ENCODE measurements around the gene MCM7. TPM values are rescaled to one million over a fixed set of nuclear protein-coding genes. Genes with fewer than 3 reads are reported as not detected.

The MCM7 gene
- total RNA-seq, result 30.6 and 31.6 TPM in 2 replicates

DNA sequence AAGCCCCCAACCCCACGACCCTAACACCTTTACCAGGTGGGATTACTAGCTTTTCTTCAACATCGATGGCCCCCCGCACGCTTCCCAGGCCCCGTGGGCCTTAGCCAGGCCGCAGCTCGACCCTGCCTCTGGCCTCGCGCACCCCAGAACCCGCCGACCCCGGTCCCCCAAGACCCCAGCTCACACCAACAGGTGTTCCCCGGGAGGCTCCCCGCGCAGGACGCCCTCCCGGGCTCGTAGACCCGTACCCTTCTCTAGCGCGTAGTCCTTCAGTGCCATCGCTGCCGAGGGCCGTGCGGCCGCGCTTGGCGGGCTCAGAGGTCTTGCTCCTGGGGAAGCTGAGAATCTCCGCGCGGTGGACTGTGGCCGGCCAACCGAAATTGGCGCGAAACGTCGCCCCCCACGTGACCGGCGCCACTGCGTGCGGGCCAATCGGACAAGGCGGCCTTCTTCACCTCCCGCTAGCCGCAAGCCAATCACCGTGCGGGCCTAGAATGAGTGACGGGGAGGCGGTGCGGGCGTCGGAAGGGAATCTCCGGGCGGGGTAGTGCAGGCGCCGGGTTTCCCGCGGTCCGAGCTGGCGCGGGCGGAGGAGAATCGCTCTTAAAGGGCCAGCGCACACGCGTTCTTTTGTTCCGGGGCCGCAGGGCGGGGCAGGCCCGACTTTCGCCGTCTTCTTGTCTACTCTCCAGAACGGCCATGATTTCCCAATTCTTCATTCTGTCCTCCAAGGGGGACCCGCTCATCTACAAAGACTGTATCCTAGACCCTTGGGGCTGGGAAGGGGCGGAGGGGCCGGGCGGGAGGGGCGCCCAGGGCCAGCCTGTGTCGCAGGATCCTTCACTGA, at the start of gene MCM7, which contains the start of gene AP4M1:
Gene MCM7 (minus strand): TSS at position 382 of the 847 bp plus-strand sequence. CDS start 103 bp downstream, at position 279.
Gene AP4M1 (plus strand): TSS at position 628 of the 847 bp plus-strand sequence. CDS start 72 bp downstream, at position 700.

DNA sequence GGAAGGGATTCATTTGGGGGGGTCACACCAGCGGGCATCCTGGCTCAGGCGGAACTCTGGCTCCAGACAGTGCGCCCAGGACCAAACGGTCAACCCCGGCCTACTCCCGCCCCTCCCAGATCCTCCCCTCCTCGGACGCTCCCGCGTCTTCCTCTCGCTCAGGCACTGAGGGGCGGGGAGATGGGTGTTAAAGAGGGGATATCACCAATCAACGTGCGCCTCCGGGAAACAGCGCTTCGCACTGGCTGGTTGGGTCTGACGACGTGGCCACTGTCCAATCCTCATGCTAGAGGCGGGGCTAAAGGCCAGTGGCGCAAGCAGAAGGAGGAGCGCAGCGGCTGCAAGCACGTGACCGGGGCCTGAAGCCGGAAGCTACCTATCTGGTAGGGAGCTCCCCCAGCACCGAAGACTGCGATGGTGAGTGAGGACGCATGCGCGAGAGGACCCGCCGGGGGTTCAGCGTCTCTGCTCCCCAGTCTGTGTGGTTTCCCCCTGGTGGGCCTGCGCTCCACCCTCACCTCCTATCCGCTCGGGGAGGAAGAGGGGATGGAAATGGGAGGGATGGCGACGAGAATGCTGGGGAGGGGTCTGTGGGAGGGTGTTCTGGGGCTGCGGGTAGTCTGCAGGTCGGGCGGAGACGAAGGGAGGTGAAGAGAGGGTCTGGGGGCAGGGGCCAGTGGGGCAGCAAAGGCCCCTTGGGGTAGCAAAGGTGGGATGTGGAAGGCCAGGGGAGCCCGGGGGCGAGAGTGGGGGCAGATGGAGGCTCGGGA, 47.5 kb upstream of the MCM7 start, which contains the start of gene LAMTOR4:
Gene LAMTOR4 (plus strand): TSS at position 360 of the 770 bp plus-strand sequence. CDS start 55 bp downstream, at position 415.

GRCh38 chr7:100126931-100127865, 26.0 kb upstream of the MCM7 start, which contains the start of gene MBLAC1:
TSS of gene MBLAC1 (plus strand) at chr7:100126967. CDS start at chr7:100127396, 429 bp downstream.

DNA sequence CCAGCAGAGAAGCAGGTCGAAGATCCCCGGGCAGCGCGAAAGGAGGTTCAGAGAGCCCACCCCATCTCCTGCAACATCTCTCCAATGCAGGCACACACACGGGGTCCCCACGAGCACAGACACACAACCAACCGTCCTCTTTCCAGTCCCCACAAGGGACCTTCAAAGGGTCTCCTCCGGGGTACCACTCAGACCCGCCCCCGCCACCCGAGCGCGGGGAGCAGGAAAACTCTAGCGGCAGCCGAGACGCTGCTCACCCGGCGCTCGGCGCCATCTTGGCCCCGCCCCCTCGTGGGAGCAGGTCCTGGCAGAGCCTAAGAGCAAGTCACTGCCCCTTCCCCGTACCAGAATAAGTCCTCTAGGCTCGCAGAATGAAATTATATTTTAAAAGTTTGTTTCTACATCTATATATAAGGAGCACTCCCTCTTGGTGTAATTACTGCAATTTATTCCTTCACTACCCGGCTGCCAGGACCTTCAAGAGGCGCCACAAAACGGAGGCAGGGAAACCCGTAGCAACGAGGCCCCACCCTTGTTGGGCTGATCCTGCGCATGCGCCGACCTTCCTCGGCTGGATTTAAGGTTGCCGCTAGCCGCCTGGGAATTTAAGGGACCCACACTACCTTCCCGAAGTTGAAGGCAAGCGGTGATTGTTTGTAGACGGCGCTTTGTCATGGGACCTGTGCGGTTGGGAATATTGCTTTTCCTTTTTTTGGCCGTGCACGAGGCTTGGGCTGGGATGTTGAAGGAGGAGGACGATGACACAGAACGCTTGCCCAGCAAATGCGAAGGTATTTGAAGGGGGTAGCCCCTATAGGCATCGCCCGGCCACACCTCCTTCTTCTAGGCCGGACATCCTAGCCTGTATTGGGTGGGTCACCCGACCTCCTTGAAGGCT, 18.1 kb upstream of the MCM7 start, which contains the start of the genes CNPY4 and TAF6:
Gene CNPY4 (plus strand): TSS at position 563 of the 898 bp plus-strand sequence. CDS start 111 bp downstream, at position 674.
Gene TAF6 (minus strand): TSS at position 287 of the 898 bp plus-strand sequence. CDS start 5,149 bp downstream, outside the sequence.

DNA sequence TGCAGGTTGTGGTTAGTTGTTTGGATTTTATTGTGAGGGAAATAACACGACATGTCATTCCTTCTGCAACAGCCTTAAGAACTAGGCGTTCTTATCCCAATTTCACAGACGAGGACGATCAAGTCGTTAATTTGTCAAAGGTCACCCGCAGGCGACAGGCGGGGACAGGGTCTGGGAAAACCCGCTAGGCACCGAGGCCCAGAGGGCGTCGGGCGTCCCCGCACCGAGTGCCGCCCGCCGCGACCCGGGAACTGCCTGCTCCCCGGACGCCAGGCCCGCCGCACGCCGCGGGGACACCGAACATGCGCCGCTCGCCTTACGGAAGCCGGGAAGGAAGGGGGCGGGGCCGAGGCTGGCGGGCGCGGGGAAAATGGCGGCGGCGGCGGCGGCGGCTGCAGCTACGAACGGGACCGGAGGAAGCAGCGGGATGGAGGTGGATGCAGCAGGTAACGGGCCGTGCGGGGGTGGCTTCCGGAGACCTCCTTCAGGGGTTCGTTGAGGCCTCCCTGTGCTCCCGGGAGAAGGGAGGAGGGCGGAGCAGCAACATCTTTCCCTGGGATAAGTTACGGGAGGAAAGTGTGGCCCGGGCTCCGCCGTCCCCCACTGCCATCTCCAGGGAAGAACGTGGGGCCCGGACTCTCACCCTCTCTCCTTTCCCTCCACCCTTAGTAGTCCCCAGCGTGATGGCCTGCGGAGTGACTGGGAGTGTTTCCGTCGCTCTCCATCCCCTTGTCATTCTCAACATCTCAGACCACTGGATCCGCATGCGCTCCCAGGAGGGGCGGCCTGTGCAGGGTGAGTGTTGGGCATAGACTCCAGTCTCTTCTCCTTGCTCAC, 12.4 kb downstream of the MCM7 start, which contains the start of gene COPS6:
Gene COPS6 (plus strand): TSS at position 349 of the 837 bp plus-strand sequence. CDS start 22 bp downstream, at position 371.

DNA sequence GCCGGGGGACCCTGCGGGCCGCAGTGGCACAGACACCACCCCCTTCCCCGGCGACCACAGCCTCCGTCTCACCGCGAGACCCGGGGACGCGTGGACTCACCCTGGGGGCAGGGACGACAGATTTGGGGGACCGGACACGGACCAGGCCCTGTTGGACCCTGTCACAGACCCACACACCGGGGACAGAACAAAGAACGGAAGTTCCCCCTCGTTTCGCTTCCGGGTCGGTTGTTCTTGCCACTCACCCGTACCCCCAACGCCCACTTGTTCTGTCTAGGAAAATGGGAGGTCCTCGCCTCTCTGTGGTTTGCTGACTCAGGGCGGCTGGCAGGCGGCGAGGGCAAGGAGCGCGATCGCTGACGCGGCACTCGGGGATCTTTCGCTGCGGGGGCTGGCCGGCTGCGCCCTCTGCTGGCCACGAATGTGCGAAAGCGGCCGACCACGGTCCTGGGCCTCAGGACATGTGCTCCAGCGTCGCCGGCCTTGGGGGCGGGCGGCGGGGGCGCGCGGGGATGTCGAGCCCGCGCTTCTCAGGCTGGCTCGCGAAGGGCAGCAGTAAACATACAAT, 19.6 kb downstream of the MCM7 start, which contains the start of gene ZNF3:
Gene ZNF3 (minus strand): TSS at position 189 of the 568 bp plus-strand sequence. CDS start 4,366 bp downstream, outside the sequence.

DNA sequence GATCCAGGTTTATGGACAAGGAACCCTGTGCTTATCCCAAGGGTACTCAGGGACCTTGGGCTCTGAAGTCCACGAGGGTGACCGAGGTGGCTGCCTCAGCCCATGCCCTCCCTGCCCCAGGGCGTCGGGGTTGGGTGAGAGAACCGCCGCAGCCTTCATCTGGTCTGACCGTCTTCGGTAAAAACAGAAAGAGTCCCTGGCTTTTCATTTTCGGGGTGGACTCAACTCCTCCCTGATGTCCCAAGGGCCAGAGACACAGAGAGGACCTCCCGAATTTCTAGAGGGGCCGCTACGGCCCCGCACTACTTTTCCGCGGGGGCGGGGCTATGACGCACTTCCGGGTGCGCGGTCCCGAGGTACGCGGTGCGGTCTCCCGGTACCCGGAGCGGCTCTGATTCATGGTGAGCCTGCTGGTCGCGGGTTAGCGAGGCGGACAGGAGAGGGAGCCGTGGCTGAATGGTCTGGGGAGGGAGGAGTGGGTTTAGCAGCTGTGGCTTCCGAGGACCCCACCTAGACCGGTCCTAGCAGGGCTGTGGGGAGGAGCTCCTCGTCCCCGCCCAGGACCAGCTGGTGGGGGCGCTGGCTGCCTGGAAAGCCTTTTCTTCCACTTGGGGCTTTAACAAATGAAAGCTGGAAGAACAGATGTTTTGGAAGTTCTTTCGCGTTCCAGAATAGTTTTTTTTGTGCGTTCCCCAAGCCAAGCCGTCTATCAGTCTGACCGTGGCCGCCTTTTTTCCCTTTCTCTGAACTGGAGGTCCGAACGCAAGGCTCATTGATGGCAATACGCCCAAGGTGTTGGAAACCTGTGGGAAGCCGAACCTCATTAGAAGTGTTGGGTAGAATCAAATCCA, 51.5 kb downstream of the MCM7 start, which contains the start of gene ZSCAN21:
Gene ZSCAN21 (plus strand): TSS at position 334 of the 851 bp plus-strand sequence. CDS start 7,233 bp downstream, outside the sequence.

Other genes with a start within 250 kb of the MCM7 start
- 0.23 and 0.26 TPM in 2 replicates for gene OR2AE1, start 224.4 kb downstream of the MCM7 start, total RNA-seq
- gene TRIM4, start 181.9 kb downstream of the MCM7 start, total RNA-seq, result 24.9 and 25.7 TPM in 2 replicates
- gene GJC3, start 171.8 kb downstream of the MCM7 start, total RNA-seq, result not detected in 2 replicates
- not detected in 2 replicates for gene AZGP1, start 125.4 kb downstream of the MCM7 start, total RNA-seq
- 45.3 and 50.1 TPM in 2 replicates for gene ZKSCAN1, start 85.8 kb downstream of the MCM7 start, total RNA-seq
- gene ZSCAN21, start 51.6 kb downstream of the MCM7 start, total RNA-seq, result 7.6 and 10.4 TPM in 2 replicates
- gene ZNF3, start 19.7 kb downstream of the MCM7 start, total RNA-seq, result 19.9 and 23.4 TPM in 2 replicates
- gene COPS6, start 12.4 kb downstream of the MCM7 start, total RNA-seq, result 61.5 and 69.7 TPM in 2 replicates
- 16.0 and 21.3 TPM in 2 replicates for gene AP4M1, start 246 bp upstream of the MCM7 start, total RNA-seq
- 63.1 and 64.4 TPM in 2 replicates for gene TAF6, start 18.0 kb upstream of the MCM7 start, total RNA-seq
- 29.6 and 41.7 TPM in 2 replicates for gene CNPY4, start 18.2 kb upstream of the MCM7 start, total RNA-seq
- 2.3 and 2.7 TPM in 2 replicates for gene MBLAC1, start 25.6 kb upstream of the MCM7 start, total RNA-seq
- gene LAMTOR4, start 47.5 kb upstream of the MCM7 start, total RNA-seq, result 52.0 and 57.4 TPM in 2 replicates
- gene TRAPPC14, start 57.3 kb upstream of the MCM7 start, total RNA-seq, result 4.8 and 10.7 TPM in 2 replicates
- 4.8 and 5.5 TPM in 2 replicates for gene GAL3ST4, start 67.2 kb upstream of the MCM7 start, total RNA-seq
- gene GPC2, start 76.0 kb upstream of the MCM7 start, total RNA-seq, result 1.0 and 1.6 TPM in 2 replicates
- gene STAG3, start 76.5 kb upstream of the MCM7 start, total RNA-seq, result 0.99 and 2.2 TPM in 2 replicates
- gene PVRIG, start 118.6 kb upstream of the MCM7 start, total RNA-seq, result not detected in 2 replicates
- gene SPDYE3, start 206.3 kb upstream of the MCM7 start, total RNA-seq, result not detected in 2 replicates